Thyroid gland (tissue), 4 donors: ENCODE results near the gene GFOD1. TPM values are rescaled to one million over a fixed set of nuclear protein-coding genes. Genes with fewer than 3 reads are reported as not detected.

Source experiments
- DNase-seq, 2 donors: peaks; one replicate each; pipeline ENCODE4 v3.0.0-alpha.2; 2019
- H3K27ac ChIP-seq, 3 donors: fragments of 200-600 bp; sonication (generic); 1 replicate in 2 of 3; 2 replicates in 1 of 3; pipeline ENCODE4 v1.5.1; 2016 to 2019; ENCODE audit warnings: mild to moderate bottlenecking in 1 of 3, moderate library complexity in 1 of 3
- H3K27me3 ChIP-seq: fragments of 200-600 bp; sonication (generic); one replicate; pipeline ENCODE4 v1.5.1; 2019
- H3K36me3 ChIP-seq, 2 donors: fragments of 200-600 bp; sonication (generic); one replicate each; pipeline ENCODE4 v1.5.1; 2016 to 2019
- H3K4me1 ChIP-seq, 2 donors: fragments of 200-600 bp; sonication (generic); one replicate each; pipeline ENCODE4 v1.5.1; 2017 to 2019
- H3K4me3 ChIP-seq, 3 donors: fragments of 200-600 bp; sonication (generic); replicated peaks in 1 of 3; 1 replicate in 2 of 3; 2 replicates in 1 of 3; pipeline ENCODE4 v1.5.1; 2016; ENCODE audit warnings: mild to moderate bottlenecking in 1 of 3
- H3K9me3 ChIP-seq: fragments of 200-600 bp; sonication (generic); one replicate; pipeline ENCODE4 v1.5.1; 2017
- CTCF ChIP-seq, 6 experiments: fragments of 200-600 bp in 3 of 6; fragments of 450-650 bp in 3 of 6; sonication (generic) in 3 of 6; IDR thresholded peaks; one replicate each; pipeline ENCODE4 v1.5.1; 2016 to 2019; ENCODE audit warnings: antibody characterized with exemption in 6 of 6, mild to moderate bottlenecking in 2 of 6, inconsistent platforms in 1 of 6, moderate library complexity in 1 of 6
- POLR2A ChIP-seq, 2 donors: fragments of 450-650 bp; IDR thresholded peaks; one replicate each; pipeline ENCODE4 v1.6.1; 2017; ENCODE audit warnings: antibody characterized with exemption in 2 of 2, mild to moderate bottlenecking in 2 of 2, moderate library complexity in 1 of 2
- WGBS, 2 donors: methylation state at CpG; one replicate each; pipeline ENCODE4 v1.1.5; 2017; 5-methylcytosine and 5-hydroxymethylcytosine counted together
- intact Hi-C: fragments of 100-400 bp; cut with DNase I; formaldehyde crosslinking; loops from one replicate; pipeline ENCODE4 v1.15.1; 2023
- total RNA-seq, 4 donors: library from RNA; depleted of rRNA; stranded (reverse); fragments of >200 nt; gene quantifications; one replicate each; pipeline ENCODE4 v1.2.3, GENCODE V29; 2016

The GFOD1 gene
- total RNA-seq, 4 donors from 2014 or later: 4.2 to 18.4 (median 8.5) TPM

- H3K36me3 ChIP-seq: no peaks in the 10 kb centered on the region
- H3K9me3 ChIP-seq: no peaks in the 10 kb centered on the region
- H3K27ac ChIP-seq: peak overlapping the region; percentile 59 to 76 (median 60)
- intact Hi-C loops: no loop called here
- 23 to 36% methylated on average over 5 of the region's 5 CpGs for WGBS, 2 donors
- TF ChIP-seq CTCF (IDR thresholded peaks at IDR 0.05) (no peak), POLR2A (IDR thresholded peaks at IDR 0.05) (peak in 1 of 2 donors; percentile 25)
- peak; percentile 68 to 74 for DNase-seq
- H3K27me3 ChIP-seq: no peaks in the 10 kb centered on the region
- no peak overlapping the region for H3K4me3 ChIP-seq
- H3K4me1 ChIP-seq: peaks cover 40 to 70% of the 10 kb centered on the region in 2 donors
Observed at GRCh38 chr6:13422681-13423221, 64.6 kb downstream of the GFOD1 start.

- H3K4me1 ChIP-seq: peaks cover 41 to 71% of the 10 kb centered on the region in 2 donors
- intact Hi-C loops: no loop called here
Observed at GRCh38 chr6:13421425-13422059, 65.9 kb downstream of the GFOD1 start.

GRCh38 chr6:13420269-13420668 is 67.1 kb downstream of the GFOD1 start:
- peaks cover 41 to 71% of the 10 kb centered on the region in 2 donors for H3K4me1 ChIP-seq
- intact Hi-C loops: no loop called here
- H3K4me3 ChIP-seq: no peak overlapping the region
- 73 to 76% methylated on average over 6 of the region's 6 CpGs for WGBS, 2 donors
- no peaks in the 10 kb centered on the region for H3K27me3 ChIP-seq
- peak overlapping the region in 2 of 3 donors; percentile 7 for H3K27ac ChIP-seq
- no peak for DNase-seq
- no peaks in the 10 kb centered on the region for H3K9me3 ChIP-seq
- no peaks in the 10 kb centered on the region for H3K36me3 ChIP-seq
- no peak for TF ChIP-seq CTCF (IDR thresholded peaks at IDR 0.05)
- no peak for TF ChIP-seq POLR2A (IDR thresholded peaks at IDR 0.05)

More at GRCh38 chr6:13421425-13422059, 65.9 kb downstream of the GFOD1 start:
- no peak for DNase-seq
- 80 to 83% methylated on average over 10 of the region's 10 CpGs for WGBS, 2 donors
- no peak overlapping the region for H3K4me3 ChIP-seq
- TF ChIP-seq CTCF (IDR thresholded peaks at IDR 0.05): no peak
- no peak for TF ChIP-seq POLR2A (IDR thresholded peaks at IDR 0.05)
- H3K27ac ChIP-seq: peak overlapping the region in 2 of 3 donors; percentile 60 to 76
- H3K36me3 ChIP-seq: no peaks in the 10 kb centered on the region
- no peaks in the 10 kb centered on the region for H3K27me3 ChIP-seq
- H3K9me3 ChIP-seq: no peaks in the 10 kb centered on the region

- Histone ChIP-seq H3K9me3 (no peaks in the 10 kb centered on the region), H3K27ac (peak overlapping the region in 1 of 3 donors; percentile 15), H3K27me3 (no peaks in the 10 kb centered on the region), H3K4me3 (no peak overlapping the region), H3K4me1 (peaks cover 41 to 72% of the 10 kb centered on the region in 2 donors), H3K36me3 (no peaks in the 10 kb centered on the region)
- TF ChIP-seq CTCF (IDR thresholded peaks at IDR 0.05) (no peak), POLR2A (IDR thresholded peaks at IDR 0.05) (no peak)
- intact Hi-C loops: no loop called here
- 87% methylated on average over 26 of the region's 26 CpGs for WGBS, 2 donors
- DNase-seq: no peak
Observed at GRCh38 chr6:13419422-13420195, 67.8 kb downstream of the GFOD1 start.
